ENCODE data around the gene PEAK1.

The PEAK1 gene

GRCh38 chr15:77195586-77195985 lies 224.3 kb downstream of the PEAK1 start:
- H3K27ac ChIP-seq (ENCODE audit: extremely low read depth, low read depth, low read length), result no peak overlapping the region
- TF ChIP-seq ZNF341 (tag by site-specific recombination; IDR thresholded peaks at IDR 0.05; ENCODE audit: low read depth) (no peak), ZNF621 (tag by site-specific recombination; IDR thresholded peaks at IDR 0.05) (no peak)
- POLR2A ChIA-PET, result no interaction called here
- no peaks in the 10 kb centered on the region for H3K9me3 ChIP-seq (ENCODE audit: control insufficient read depth, insufficient read depth, low read depth, low read length)
- no peaks in the 10 kb centered on the region for H3K4me1 ChIP-seq (ENCODE audit: control insufficient read depth, insufficient read depth, low read length)
- H3K36me3 ChIP-seq (ENCODE audit: control insufficient read depth in 2 of 2, insufficient read depth in 1 of 2, low read length in 2 of 2), result no peaks in the 10 kb centered on the region
- CTCF ChIA-PET, result interaction anchor here (1.0 to 1.2 kb wide), 2 partner anchors 20 to 76 kb away, joined by 3 to 4 read pairs; no protein-coding TSS in a partner anchor
- no peak overlapping the region for H3K4me3 ChIP-seq (ENCODE audit: low read depth, low read length)

DNA sequence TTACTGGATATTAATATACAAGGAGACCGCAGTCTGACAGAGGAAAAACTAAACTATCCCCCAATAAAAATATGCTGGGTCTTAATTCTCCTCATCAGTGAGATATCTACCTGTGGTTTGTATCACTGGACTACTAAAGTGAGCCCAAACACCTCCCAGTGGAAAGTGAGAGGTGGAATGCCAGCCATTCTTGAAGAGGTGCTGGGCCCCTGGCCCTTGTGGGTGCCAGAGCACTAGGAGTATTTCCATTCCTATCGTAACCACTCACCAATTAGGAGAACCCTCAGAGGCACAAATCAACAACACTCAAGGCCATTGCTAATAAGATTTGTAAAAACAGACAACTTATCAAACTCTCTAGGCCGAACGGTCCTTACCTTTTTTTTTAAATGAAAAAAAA lies 227.5 kb downstream of the PEAK1 start:
- H3K27ac ChIP-seq (ENCODE audit: extremely low read depth, low read depth, low read length), result no peak overlapping the region
- CTCF ChIA-PET, result interaction anchor here (1.9 kb wide), 1 partner anchor 351 kb away, joined by 6 read pairs; no protein-coding TSS in a partner anchor
- H3K9me3 ChIP-seq (ENCODE audit: control insufficient read depth, insufficient read depth, low read depth, low read length), result no peaks in the 10 kb centered on the region
- H3K36me3 ChIP-seq (ENCODE audit: control insufficient read depth in 2 of 2, insufficient read depth in 1 of 2, low read length in 2 of 2), result no peaks in the 10 kb centered on the region
- TF ChIP-seq, protein P1, sequence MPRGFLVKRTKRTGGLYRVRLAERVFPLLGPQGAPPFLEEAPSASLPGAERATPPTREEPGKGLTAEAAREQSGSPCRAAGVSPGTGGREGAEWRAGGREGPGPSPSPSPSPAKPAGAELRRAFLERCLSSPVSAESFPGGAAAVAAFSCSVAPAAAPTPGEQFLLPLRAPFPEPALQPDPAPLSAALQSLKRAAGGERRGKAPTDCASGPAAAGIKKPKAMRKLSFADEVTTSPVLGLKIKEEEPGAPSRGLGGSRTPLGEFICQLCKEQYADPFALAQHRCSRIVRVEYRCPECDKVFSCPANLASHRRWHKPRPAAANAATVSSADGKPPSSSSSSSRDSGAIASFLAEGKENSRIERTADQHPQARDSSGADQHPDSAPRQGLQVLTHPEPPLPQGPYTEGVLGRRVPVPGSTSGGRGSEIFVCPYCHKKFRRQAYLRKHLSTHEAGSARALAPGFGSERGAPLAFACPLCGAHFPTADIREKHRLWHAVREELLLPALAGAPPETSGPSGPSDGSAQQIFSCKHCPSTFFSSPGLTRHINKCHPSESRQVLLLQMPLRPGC (tag by site-specific recombination; IDR thresholded peaks at IDR 0.05), result no peak
- TF ChIP-seq, protein P2, sequence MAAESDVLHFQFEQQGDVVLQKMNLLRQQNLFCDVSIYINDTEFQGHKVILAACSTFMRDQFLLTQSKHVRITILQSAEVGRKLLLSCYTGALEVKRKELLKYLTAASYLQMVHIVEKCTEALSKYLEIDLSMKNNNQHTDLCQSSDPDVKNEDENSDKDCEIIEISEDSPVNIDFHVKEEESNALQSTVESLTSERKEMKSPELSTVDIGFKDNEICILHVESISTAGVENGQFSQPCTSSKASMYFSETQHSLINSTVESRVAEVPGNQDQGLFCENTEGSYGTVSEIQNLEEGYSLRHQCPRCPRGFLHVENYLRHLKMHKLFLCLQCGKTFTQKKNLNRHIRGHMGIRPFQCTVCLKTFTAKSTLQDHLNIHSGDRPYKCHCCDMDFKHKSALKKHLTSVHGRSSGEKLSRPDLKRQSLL (tag by site-specific recombination; IDR thresholded peaks at IDR 0.05), result no peak
- TF ChIP-seq ZNF660 (tag by site-specific recombination; IDR thresholded peaks at IDR 0.05) (no peak), ZEB2 (tag by site-specific recombination; IDR thresholded peaks at IDR 0.05) (no peak), ZNF560 (tag by site-specific recombination; IDR thresholded peaks at IDR 0.05; ENCODE audit: borderline replicate concordance) (no peak), GFI1B (tag by site-specific recombination; IDR thresholded peaks at IDR 0.05) (no peak), ZNF157 (tag by site-specific recombination; IDR thresholded peaks at IDR 0.05) (no peak), ZNF518A (tag by site-specific recombination; conservative IDR thresholded peaks at IDR 0.05; ENCODE audit: low read depth) (no peak), ZNF624 (tag by site-specific recombination; IDR thresholded peaks at IDR 0.05) (no peak), ZNF513 (tag by site-specific recombination; IDR thresholded peaks at IDR 0.05) (no peak), ZNF76 (tag by site-specific recombination; IDR thresholded peaks at IDR 0.05; ENCODE audit: borderline replicate concordance, low read depth) (no peak), ZNF571 (tag by site-specific recombination; IDR thresholded peaks at IDR 0.05) (no peak), ZBTB48 (tag by site-specific recombination; IDR thresholded peaks at IDR 0.05) (no peak)
- TF ChIP-seq, protein P3, sequence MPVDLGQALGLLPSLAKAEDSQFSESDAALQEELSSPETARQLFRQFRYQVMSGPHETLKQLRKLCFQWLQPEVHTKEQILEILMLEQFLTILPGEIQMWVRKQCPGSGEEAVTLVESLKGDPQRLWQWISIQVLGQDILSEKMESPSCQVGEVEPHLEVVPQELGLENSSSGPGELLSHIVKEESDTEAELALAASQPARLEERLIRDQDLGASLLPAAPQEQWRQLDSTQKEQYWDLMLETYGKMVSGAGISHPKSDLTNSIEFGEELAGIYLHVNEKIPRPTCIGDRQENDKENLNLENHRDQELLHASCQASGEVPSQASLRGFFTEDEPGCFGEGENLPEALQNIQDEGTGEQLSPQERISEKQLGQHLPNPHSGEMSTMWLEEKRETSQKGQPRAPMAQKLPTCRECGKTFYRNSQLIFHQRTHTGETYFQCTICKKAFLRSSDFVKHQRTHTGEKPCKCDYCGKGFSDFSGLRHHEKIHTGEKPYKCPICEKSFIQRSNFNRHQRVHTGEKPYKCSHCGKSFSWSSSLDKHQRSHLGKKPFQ (tag by site-specific recombination; IDR thresholded peaks at IDR 0.05), result no peak
- TF ChIP-seq, protein P4, sequence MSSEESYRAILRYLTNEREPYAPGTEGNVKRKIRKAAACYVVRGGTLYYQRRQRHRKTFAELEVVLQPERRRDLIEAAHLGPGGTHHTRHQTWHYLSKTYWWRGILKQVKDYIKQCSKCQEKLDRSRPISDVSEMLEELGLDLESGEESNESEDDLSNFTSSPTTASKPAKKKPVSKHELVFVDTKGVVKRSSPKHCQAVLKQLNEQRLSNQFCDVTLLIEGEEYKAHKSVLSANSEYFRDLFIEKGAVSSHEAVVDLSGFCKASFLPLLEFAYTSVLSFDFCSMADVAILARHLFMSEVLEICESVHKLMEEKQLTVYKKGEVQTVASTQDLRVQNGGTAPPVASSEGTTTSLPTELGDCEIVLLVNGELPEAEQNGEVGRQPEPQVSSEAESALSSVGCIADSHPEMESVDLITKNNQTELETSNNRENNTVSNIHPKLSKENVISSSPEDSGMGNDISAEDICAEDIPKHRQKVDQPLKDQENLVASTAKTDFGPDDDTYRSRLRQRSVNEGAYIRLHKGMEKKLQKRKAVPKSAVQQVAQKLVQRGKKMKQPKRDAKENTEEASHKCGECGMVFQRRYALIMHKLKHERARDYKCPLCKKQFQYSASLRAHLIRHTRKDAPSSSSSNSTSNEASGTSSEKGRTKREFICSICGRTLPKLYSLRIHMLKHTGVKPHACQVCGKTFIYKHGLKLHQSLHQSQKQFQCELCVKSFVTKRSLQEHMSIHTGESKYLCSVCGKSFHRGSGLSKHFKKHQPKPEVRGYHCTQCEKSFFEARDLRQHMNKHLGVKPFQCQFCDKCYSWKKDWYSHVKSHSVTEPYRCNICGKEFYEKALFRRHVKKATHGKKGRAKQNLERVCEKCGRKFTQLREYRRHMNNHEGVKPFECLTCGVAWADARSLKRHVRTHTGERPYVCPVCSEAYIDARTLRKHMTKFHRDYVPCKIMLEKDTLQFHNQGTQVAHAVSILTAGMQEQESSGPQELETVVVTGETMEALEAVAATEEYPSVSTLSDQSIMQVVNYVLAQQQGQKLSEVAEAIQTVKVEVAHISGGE (tag by site-specific recombination; conservative IDR thresholded peaks at IDR 0.05; ENCODE audit: low read depth), result no peak
- POLR2A ChIA-PET, result no interaction called here
- H3K4me3 ChIP-seq (ENCODE audit: low read depth, low read length), result no peak overlapping the region
- peaks cover under 1% of the 10 kb centered on the region; the same call in 1 of the 2 replicates for H3K4me1 ChIP-seq (ENCODE audit: control insufficient read depth, insufficient read depth, low read length)

Data from HEK293 (cell line).